ENCODE data around the gene CDCP1.

- TF ChIP-seq CTCF (IDR thresholded peaks at IDR 0.05 in 4 of 5, conservative IDR thresholded peaks at IDR 0.05 in 1 of 5) = no peak
- TF ChIP-seq POLR2A (IDR thresholded peaks at IDR 0.05) = no peak
Measured at GRCh38 chr3:45185461-45185860, 39.3 kb upstream of the CDCP1 start.

Measured in gastrocnemius medialis (tissue), 4 donors.